Measurements from ENCODE around the gene ACKR2.

The ACKR2 gene

DNA sequence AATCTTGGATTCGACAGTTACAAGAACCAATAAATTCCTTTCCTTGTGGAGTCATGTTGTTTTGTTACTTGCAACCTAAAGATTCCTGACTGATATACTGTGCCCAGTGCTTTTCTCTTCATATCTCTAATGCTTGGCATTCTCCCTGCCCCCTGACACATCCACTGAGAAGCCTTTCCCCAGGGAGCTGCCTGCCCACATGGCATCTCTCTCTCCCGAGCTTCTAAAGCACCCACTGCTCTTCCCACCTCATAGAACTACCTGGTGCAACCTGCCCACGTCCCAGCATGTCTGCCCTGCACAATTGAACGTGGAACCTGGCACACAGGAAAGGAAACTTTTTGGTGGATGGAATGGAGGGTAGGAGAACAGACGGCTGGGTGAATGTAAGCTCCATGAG, 59.6 kb downstream of the ACKR2 start:
- TF ChIP-seq, protein P1, sequence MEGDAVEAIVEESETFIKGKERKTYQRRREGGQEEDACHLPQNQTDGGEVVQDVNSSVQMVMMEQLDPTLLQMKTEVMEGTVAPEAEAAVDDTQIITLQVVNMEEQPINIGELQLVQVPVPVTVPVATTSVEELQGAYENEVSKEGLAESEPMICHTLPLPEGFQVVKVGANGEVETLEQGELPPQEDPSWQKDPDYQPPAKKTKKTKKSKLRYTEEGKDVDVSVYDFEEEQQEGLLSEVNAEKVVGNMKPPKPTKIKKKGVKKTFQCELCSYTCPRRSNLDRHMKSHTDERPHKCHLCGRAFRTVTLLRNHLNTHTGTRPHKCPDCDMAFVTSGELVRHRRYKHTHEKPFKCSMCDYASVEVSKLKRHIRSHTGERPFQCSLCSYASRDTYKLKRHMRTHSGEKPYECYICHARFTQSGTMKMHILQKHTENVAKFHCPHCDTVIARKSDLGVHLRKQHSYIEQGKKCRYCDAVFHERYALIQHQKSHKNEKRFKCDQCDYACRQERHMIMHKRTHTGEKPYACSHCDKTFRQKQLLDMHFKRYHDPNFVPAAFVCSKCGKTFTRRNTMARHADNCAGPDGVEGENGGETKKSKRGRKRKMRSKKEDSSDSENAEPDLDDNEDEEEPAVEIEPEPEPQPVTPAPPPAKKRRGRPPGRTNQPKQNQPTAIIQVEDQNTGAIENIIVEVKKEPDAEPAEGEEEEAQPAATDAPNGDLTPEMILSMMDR (IDR thresholded peaks at IDR 0.05; ENCODE audit: extremely low read depth, missing control alignments) = no peak
- no peak for DNase-seq (ENCODE audit: low spot score)

DNA sequence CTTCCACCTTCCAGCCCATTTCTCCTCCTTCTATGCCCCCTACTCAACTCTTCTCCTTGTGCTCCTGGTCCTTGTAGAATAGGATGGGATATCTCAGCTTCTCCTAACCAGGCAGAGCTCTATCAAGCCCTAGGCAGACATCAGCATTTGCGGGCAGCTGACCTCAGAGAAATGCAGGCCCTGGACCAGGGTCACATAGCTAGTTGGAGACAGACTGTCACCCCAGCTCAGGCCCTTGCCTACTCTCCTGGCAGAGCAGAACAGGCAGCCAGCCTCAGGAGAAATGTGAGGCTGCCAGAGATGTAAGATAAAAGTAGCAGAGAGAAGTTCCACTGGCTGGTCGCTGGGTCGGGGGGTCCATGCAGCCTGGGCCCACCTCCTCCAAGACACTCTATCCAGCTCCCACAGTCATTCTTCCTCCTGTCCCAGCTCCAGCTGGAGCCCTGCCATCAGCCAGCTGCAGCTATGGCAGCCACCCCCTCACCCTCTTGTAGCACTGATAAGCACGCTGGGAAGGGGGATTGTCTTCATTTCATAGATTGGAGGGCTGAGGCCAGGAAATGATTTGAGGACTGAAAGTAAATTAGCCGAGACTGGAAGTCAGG, 62.4 kb downstream of the ACKR2 start:
- no peak for DNase-seq (ENCODE audit: low spot score)
- TF ChIP-seq, protein P1 (IDR thresholded peaks at IDR 0.05; ENCODE audit: extremely low read depth, missing control alignments) = no peak

DNA sequence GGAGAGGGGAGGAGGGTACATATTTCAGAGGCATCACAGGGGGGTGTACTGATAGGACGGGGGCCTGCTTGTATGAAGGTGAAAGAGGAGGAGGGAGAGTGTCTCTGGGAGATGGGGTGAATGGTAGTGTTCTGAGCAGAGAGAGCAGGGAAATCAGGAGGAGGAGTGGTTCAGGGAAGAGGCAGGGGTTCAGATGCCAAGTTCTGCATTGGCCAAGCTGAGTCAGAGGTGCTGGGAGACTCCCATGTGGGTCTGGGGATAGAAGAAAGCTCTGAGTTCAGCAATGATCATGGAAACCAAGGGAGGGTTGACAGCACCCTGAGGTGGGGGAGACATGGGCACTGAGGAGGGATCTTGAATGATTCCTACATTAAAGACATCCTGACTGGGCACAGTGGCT, 63.5 kb downstream of the ACKR2 start:
- DNase-seq (ENCODE audit: low spot score) = no peak
- TF ChIP-seq, protein P1 (IDR thresholded peaks at IDR 0.05; ENCODE audit: extremely low read depth, missing control alignments) = no peak

DNA sequence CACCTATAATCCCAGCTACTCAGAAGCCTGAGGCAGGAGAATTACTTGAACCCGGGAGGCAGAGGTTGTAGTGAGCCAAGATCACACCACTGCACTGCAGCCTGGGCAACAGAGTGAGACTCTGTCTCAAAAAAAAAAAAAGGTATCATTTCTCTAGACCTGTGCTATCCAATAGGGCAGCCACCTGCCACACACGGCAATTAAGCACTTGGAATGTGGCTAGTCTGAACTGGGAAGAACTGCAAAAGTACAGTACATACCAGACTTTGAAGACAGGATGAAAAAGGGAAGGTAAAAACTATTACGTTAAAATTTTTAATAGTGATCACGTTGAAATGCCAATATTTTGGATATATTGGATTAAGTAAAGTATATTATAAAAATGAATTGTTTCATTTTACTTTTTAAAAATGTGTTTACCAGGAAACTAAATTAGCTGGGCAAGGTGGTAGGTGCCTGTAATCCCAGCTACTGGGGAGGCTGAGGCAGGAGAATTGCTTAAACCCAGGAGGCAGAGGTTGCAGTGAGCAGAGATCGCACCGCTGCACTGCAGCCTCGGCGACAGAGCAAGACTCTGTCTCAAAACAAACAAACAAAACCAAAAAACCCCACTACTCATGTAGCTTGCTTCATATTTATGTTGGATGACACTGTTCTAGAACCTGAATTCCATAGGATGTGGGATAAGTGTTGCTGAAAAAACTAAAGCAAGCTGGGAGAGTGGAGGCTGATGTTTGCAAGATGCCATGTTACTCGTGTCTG, 64.2 kb downstream of the ACKR2 start:
- no peak for DNase-seq (ENCODE audit: low spot score)
- TF ChIP-seq, protein P1 (IDR thresholded peaks at IDR 0.05; ENCODE audit: extremely low read depth, missing control alignments) = no peak

DNA sequence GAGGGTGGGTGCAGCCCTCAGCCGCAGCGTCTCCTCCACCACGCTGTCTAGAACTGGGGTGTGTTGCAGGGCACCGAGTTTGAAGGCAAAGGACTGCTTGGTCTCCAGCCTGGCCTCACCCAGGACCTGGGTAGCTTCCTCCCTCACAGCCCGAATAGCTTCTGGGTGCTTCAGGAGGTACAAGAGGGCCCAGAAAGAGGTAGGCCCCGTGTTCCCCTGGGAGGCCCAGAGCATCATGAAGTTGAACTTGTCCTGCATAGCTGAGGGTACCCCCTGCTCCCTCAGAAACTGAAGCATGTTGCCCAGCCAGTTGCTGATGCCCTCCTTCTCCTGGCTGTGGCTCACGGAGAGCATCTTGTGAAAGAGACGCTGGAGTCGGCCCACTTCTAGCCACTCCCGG, 65.5 kb downstream of the ACKR2 start:
- DNase-seq (ENCODE audit: low spot score) = no peak
- TF ChIP-seq, protein P1 (IDR thresholded peaks at IDR 0.05; ENCODE audit: extremely low read depth, missing control alignments) = no peak

DNA sequence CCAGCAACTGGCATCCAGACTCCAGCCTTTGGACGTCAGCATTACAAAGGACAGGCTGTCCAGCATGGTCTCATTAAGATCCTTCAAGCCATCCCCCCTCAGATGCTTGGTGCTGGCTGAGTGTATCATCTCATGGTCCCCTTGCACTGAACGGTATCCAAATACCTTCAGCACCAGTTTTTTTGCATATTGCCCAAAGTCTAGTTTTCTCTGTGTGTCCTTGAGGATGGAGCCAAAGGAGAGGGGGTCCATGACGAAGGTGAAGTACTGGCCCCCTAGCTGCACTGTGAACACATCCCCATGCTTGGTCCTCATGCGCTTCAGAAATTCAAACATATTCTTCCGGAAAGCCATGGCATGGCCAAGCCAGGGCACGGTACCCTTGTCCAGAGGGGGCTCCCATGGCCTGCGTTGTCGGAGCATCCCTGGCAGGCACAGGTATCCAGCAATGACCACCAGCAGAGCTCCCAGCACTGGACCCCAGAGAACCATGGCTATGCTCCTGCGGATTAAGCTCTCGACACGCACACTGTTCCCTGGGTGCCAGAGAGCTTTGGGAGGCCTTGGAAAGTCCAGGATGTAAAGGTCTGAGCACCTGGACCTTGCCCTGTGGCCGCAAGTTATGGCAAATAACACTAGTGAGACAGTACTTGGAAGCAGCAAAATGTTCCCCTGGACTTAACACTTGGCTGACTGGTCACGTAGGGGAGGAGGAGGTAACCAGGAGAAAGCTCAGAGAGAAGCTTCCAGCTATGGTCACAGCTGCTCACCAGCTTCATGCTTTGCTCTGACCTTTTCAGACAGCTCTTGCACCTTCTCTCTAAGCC, 66.3 kb downstream of the ACKR2 start, which contains the start of gene CYP8B1:
TSS of gene CYP8B1 (minus strand) at position 555 of the 827 bp plus-strand sequence. CDS start at position 492, 63 bp downstream.
- no peak for DNase-seq (ENCODE audit: low spot score)
- TF ChIP-seq, protein P1 (IDR thresholded peaks at IDR 0.05; ENCODE audit: extremely low read depth, missing control alignments) = no peak

DNA sequence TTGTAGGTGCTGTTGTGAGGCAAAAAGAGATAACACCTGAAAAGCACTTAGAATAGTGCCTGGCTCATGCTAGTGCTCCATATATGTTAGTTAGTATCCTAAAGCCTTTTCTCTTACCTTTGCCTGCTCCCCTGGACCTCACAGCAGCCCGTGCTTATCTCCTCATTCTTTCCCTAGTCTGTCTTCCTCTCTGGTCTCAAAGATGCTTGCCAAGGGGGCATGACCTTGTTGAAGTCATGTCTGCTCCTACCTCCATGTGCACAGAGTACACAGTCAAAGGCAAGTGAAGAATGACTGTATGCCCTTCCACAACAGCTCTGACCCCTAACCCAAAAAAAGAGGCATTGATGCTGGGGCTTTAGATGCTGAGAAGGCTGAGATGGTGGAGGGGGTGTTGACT, 67.2 kb downstream of the ACKR2 start:
- TF ChIP-seq, protein P1 (IDR thresholded peaks at IDR 0.05; ENCODE audit: extremely low read depth, missing control alignments) = no peak
- DNase-seq (ENCODE audit: low spot score) = no peak
